GM18517 (cell line): ENCODE results near the gene EPHX1.

Experiments
- ATAC-seq: cut with Tn5 transposase; IDR thresholded peaks from one replicate; pipeline ENCODE4 v1.9.1; 2021; ENCODE audit warnings: mild to moderate bottlenecking, moderate library complexity; ENCODE audit not compliant: unreplicated experiment

Gene EPHX1

DNA sequence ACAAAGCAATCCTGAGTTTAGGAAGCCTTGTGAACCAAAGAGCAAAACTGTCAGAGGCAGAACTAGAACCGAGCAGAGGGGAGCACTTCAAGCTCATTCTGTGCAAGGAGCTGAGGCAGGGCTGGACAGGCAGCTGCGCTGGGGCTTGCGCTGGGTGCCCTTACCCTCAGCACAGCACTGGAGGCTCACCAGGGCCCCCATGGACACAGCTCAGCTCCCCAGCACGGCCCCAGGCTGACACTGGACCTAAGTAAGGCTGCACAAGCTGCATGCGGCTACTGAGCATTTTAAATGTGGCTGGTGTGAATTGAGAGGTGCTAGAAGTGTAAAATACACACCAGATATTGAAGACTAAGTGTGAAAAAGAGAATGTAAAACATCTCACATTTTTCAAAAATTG, 50.2 kb downstream of the EPHX1 start:
- ATAC-seq: no peak

GRCh38 chr1:225860876-225861441, 51.0 kb downstream of the EPHX1 start:
- no peak for ATAC-seq

GRCh38 chr1:225861834-225862580, 52.1 kb downstream of the EPHX1 start:
- ATAC-seq: no peak

DNA sequence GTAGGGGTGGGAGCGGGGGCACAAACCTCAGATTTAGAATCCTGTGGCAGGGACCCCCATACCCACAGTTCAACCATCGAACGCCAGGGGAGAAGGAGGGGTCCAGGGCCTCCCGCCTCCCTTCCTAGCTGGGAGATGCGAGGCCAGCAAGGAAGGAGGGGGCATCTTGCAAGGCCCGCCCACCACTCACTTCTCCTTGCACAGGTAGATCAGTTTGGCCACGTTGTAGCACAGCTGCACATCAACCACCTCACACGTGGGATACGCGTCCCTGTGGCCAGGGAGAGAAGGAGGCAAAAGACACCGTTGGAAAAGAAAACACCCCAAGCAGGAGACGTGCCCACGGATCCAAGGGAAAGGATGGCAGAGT, 52.6 kb downstream of the EPHX1 start:
- ATAC-seq: no peak

DNA sequence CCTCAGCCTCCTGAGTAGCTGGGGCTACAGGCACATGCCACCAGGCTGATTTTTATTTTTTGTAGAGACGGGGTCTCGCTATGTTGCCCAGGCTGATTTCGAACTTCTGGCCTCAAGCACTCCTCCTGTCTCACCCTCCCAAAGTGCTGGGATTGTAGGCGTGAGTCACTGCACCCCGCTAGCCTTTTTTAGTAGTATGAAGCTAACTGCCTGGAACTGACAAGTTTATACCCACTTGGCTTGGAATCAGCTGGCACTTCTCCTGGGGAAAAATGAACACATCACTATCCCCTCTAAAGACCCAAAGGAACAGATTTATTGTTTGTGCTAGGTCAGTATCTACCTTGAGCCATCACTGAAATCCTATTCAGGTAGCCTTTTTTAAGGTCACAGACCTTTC, 53.2 kb downstream of the EPHX1 start:
- no peak for ATAC-seq

DNA sequence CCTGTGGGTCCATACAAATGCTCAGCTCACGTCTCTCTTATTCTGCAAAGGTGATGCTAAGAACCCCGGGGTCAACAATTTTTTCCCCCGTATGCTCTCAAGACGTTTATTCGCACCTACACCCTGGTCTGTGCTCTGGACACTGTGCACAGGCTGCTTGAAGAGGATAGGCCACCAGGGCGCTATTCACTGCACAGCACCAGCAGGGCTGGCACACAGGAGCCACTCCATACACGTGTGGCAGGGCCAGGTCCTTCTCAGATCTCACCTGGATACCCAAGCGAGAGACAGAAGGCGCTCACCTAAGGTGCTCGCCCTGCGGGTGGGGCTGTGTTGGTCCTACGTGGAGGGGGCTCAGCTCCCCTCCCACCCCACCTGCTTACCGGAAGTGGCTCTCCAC, 55.6 kb downstream of the EPHX1 start:
- no peak for ATAC-seq

- ATAC-seq: no peak
Observed at GRCh38 chr1:225866061-225866837, 56.3 kb downstream of the EPHX1 start.

- no peak for ATAC-seq
Observed at GRCh38 chr1:225866981-225867380, 57.1 kb downstream of the EPHX1 start.

DNA sequence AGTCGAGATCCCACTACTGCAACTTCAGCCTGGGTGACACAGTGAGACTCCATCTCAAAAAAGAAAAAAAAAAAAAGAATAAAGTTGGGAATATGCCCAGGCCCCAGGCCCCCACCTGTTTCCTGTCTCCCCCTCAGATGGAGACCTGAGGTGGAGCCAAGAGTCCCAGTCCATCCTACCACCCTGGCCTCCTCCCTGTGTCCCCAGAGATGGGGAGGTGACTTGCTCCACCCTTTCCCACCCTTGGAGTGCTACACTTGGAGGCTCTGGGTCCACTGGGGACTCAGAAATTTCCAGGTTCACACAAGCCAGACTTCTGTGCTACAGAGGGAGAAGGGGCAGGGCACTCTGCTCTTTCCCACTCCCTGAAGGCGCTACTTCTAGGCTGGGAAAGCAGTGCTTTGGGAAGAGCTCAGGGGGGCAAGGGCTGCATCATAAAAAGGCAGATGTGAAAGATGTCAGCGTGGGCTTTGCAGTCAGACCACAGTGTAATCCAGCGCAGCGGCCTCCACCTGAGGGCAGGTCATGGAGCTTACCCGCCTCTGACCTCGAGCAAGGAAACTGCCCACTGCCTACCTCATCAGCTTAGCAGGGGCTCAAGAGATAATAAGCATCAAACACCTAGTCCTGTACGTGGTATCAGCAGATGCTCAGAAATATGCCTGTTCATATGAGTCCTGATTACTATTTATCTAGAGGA, 58.9 kb downstream of the EPHX1 start:
- ATAC-seq: no peak

DNA sequence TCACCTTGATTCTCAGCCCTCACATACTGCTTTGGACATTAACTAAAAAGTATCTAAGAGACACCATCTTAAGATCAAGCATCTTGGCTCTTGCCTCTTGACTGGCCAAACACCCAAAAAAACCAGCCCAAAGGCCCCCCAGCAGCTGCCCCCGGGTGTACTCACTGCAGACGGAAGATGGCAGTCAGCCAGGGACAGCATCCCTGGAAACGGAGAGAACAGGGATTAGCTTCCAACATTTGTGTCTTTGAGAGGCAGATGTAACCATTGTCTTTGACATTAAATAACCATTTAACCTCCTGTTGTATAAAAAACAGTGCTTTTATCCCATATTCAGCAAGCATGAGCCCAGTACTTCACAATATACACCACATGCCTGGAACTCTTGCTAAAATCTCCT, 61.0 kb downstream of the EPHX1 start:
- no peak for ATAC-seq

GRCh38 chr1:225871359-225872074, 61.6 kb downstream of the EPHX1 start:
- ATAC-seq: no peak

DNA sequence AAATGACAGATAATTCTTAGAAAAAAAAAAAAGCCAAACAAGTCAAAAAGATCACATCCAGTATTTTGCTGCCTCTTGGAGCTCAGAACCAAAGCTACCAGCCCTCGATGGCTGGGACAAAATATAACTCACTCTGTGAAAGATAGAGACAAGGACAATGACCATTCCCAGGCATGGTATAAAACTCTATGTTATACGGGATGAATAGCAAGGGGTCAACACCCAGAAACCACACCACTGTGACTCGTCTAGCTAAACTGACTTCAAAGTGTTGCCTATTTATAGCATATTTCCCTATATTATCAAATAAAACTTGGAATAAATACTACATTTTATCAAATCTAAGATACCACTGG, 62.1 kb downstream of the EPHX1 start:
- no peak for ATAC-seq

DNA sequence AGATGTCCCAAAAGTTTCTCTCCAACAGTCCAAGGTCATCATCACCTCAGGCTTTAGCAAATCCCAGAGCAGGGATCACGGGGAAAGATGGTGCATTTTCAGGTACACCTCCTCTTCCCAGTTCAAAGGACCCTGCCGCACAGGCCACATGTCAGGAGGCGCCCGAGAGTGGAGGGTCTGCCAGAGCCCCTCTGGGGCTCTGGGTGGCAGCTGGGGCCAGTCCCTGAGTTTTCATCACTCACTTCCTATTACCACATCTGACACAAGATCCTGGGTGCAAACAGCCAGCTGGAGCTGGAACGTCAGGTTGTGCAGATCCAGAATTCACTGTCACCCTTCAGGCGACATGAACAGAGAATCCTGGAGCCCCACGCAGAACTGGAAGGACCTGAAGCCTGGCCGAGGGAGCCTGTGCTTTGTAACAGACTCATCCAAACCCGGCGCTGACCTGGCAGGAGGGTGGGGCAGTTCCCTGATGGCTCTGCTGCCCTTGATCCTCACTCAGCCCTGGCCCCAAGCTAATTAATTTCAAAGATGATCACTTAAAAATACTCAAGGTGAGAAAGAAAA, 63.4 kb downstream of the EPHX1 start:
- no peak for ATAC-seq

DNA sequence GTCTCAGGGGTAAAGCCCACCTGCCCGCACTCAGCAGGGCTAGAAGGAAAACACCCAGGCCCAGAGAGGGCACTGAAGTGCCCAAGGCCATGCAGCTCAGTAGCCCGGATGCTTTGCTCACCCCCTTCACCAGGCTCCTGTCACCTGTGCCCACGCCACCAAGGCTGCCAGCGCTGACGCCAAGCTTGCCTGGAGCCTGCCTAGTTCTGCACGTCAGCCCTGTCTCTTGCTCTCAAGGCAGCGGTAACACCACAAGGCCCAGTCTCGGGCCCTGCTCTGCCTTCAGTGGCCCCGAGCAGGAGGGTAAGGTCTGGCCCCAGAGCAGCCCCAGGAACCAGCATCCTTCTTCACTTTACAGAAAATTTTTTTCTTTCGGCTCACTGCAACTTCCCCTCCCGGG, 64.5 kb downstream of the EPHX1 start:
- no peak for ATAC-seq

GRCh38 chr1:225875044-225875815, 65.3 kb downstream of the EPHX1 start:
- no peak for ATAC-seq

DNA sequence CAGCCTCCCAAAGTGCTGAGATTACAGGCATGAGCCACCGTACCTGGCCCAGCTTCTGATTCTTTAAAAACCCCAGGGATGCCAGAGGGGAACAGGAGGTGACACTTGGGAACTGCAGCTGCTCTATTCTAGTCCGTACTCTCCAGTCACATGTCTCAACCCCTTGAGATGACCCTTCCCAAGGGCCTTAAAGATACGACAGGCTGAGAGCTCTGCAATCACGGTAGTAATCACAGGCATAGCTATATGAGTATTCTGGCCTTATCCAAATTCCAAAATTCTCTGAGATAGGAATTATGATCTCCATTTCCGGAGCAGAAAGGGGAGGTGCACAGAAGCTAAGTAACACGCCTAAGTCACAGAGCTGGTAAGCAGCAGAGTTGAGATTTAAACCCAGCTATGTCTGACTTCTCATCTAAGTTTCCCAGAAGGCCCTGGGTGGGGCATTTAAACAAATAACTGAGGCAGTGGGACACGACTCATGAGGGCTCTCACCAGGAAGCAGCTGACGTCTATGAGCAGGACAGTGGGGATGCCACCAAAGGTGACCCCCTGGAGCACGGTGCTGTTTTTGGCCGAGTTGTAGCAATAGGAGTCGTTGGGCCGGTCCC, 67.1 kb downstream of the EPHX1 start:
- ATAC-seq: no peak

GRCh38 chr1:225877580-225877979, 67.7 kb downstream of the EPHX1 start:
- ATAC-seq: no peak

DNA sequence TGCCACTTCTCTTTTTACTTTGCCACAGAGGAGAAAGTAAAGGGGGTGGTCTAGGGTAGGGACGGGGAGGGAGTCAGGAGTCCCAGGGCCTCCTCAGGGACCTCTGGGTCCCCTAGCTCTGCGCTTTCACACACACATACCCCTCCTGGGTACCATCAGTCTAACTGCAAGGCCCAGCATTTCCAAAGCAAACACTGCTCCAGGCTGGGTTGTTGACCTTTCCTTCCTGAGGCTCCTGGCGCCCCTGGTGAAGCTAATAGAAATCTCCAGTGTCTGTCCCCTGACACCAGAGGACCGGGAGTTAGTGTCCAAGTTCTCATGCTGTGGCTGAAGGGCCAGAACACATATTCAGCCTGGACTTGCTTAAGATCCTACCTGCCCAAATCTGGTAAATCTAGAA, 68.4 kb downstream of the EPHX1 start:
- ATAC-seq: no peak

GRCh38 chr1:225879521-225880221, 69.7 kb downstream of the EPHX1 start:
- ATAC-seq: no peak
